GM19239 (cell line): ENCODE results near the gene IMPDH2.
"Not testable (repeated sequence)": the region's sequence is repeated elsewhere in the genome, so short reads cannot be mapped to it uniquely, and the experiment has no call there.

Experiments
- DNase-seq: peaks from one replicate; pipeline ENCODE4 v3.0.0; 2011; ENCODE audit warnings: low spot score; ENCODE audit not compliant: insufficient read length
- FAIRE-seq: peaks from 2 replicates; lab custom pipeline; 2011; peaks lifted over from hg19 to GRCh38; lab: Jason Lieb, UNC

Gene IMPDH2

GRCh38 chr3:49021813-49022687, 7.1 kb downstream of the IMPDH2 start, which contains the start of gene NDUFAF3:
Gene NDUFAF3, plus strand, starts transcription at chr3:49022121. Its CDS starts 24 bp downstream, at chr3:49022145.
- FAIRE-seq, result peak; percentile 76
- peak; percentile 72 for DNase-seq

- FAIRE-seq (peak; percentile 97), DNase-seq (peak; percentile 82)
Observed at GRCh38 chr3:49021213-49021812, 7.9 kb downstream of the IMPDH2 start.

- DNase-seq (no peak), FAIRE-seq (peak; percentile 53)
Observed at GRCh38 chr3:49020330-49021212, 8.6 kb downstream of the IMPDH2 start.

- FAIRE-seq (peak; percentile 37), DNase-seq (no peak)
Observed at GRCh38 chr3:49019941-49020329, 9.3 kb downstream of the IMPDH2 start.

GRCh38 chr3:49018707-49019006, 10.5 kb downstream of the IMPDH2 start:
- DNase-seq (no peak), FAIRE-seq (no peak)

GRCh38 chr3:49017971-49018706, 11.1 kb downstream of the IMPDH2 start, which contains the start of gene DALRD3:
Gene DALRD3, minus strand, starts transcription at chr3:49018580. Its CDS starts 16 bp downstream, at chr3:49018564.
- DNase-seq, result peak; percentile 64

GRCh38 chr3:49017229-49017970, 11.8 kb downstream of the IMPDH2 start:
- DNase-seq (no peak), FAIRE-seq (peak; percentile 51)

More at GRCh38 chr3:49017971-49018706, 11.1 kb downstream of the IMPDH2 start, which contains the start of gene DALRD3:
- peak; percentile 83 for FAIRE-seq

- DNase-seq, result no peak
Observed at GRCh38 chr3:49016414-49017228, 12.6 kb downstream of the IMPDH2 start.

GRCh38 chr3:49015765-49016164, 13.4 kb downstream of the IMPDH2 start:
- DNase-seq (no peak), FAIRE-seq (no peak)

More at GRCh38 chr3:49016414-49017228, 12.6 kb downstream of the IMPDH2 start:
- no peak for FAIRE-seq

- no peak for DNase-seq
- no peak for FAIRE-seq
Observed at GRCh38 chr3:49015072-49015471, 14.1 kb downstream of the IMPDH2 start.

GRCh38 chr3:49013738-49014660, 15.2 kb downstream of the IMPDH2 start:
- no peak for DNase-seq
- FAIRE-seq, result peak; percentile 81

GRCh38 chr3:49013113-49013737, 16.0 kb downstream of the IMPDH2 start:
- FAIRE-seq (no peak), DNase-seq (no peak)

- FAIRE-seq (no peak), DNase-seq (no peak)
Observed at GRCh38 chr3:49012441-49013017, 16.7 kb downstream of the IMPDH2 start.

GRCh38 chr3:49009396-49009795, 19.8 kb downstream of the IMPDH2 start:
- DNase-seq (no peak), FAIRE-seq (no peak)

- not testable (repeated sequence) for DNase-seq, FAIRE-seq
Observed at GRCh38 chr3:49008627-49009026, 20.6 kb downstream of the IMPDH2 start.

GRCh38 chr3:49007771-49008528, 21.2 kb downstream of the IMPDH2 start:
- DNase-seq (peak; percentile 56), FAIRE-seq (peak; percentile 72)
